Parathyroid adenoma (tissue), 2 donors: ENCODE measurements around the gene DNAL1.
"Not testable (repeated sequence)": the region's sequence is repeated elsewhere in the genome, so short reads cannot be mapped to it uniquely, and the experiment has no call there.

Source experiments
- H2AFZ ChIP-seq: fragments of 300-600 bp; sonication (generic); one replicate; pipeline ENCODE4 v1.7.0; 2017; ENCODE audit warnings: antibody characterized with exemption, mild to moderate bottlenecking
- H3K27ac ChIP-seq: fragments of 300-600 bp; sonication (generic); one replicate; pipeline ENCODE4 v1.7.0; 2017
- H3K27me3 ChIP-seq: fragments of 300-600 bp; sonication (generic); one replicate; pipeline ENCODE4 v1.7.0; 2017; ENCODE audit warnings: low read length; ENCODE audit not compliant: control insufficient read depth, insufficient read depth
- H3K36me3 ChIP-seq: fragments of 300-600 bp; sonication (generic); one replicate; pipeline ENCODE4 v1.7.0; 2017; ENCODE audit warnings: low read length; ENCODE audit not compliant: control insufficient read depth, insufficient read depth
- H3K4me1 ChIP-seq: fragments of 300-600 bp; sonication (generic); one replicate; pipeline ENCODE4 v1.7.0; 2017; ENCODE audit warnings: control low read depth
- H3K4me2 ChIP-seq: fragments of 300-600 bp; sonication (generic); one replicate; pipeline ENCODE4 v1.7.0; 2017; ENCODE audit warnings: low read length
- H3K4me3 ChIP-seq: fragments of 300-600 bp; sonication (generic); one replicate; pipeline ENCODE4 v1.7.0; 2017; ENCODE audit warnings: low read depth, low read length
- H3K79me2 ChIP-seq: fragments of 300-600 bp; sonication (generic); one replicate; pipeline ENCODE4 v1.7.0; 2017; ENCODE audit warnings: control low read depth
- H3K9ac ChIP-seq: fragments of 300-600 bp; sonication (generic); one replicate; pipeline ENCODE4 v1.7.0; 2017; ENCODE audit warnings: mild to moderate bottlenecking
- H3K9me3 ChIP-seq: fragments of 300-600 bp; sonication (generic); one replicate; pipeline ENCODE4 v1.7.0; 2017; ENCODE audit warnings: low read length; ENCODE audit not compliant: control insufficient read depth
- CTCF ChIP-seq: fragments of 300-600 bp; sonication (generic); IDR thresholded peaks from one replicate; pipeline ENCODE4 v1.7.0; 2017; ENCODE audit warnings: antibody characterized with exemption, mild to moderate bottlenecking
- donor health status: primary hyperparathyroidism.

DNAL1 gene

DNA sequence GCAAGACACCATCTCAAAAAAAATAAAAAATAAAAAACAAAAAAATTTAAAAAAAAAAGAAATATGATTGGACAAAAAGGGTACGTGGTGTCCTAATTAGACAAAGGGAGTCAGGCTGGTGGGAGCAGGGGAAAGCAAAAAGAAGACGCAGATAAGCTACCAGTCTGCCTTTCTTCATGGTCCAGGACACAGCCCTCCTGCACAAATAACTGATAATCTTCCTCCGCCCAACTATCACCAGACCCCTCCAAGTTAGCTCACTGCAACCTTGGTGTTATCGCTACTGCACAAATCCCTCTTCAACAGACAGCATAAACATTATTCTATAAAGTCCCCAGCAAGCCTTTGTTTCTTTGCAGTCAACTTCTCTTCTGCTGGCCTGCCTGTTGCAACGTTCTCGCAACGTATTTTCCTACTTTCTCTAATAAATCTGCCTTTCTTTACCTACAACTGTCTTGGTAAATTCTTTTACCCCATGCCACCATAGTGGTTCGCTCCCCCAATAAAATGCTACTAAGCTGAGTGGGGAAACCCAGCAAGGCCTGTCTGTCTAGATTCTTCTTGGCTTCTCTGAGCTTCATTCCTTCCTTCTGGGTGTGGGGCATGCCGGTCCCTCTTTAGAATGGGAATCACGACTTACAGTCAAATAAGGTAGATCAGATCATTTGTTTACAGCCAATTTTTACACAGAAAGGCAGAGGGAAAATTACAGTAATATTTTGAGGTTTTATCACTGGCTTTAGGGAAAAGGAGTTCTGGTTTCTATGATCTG lies 14.6 kb upstream of the DNAL1 start:
- no peak for TF ChIP-seq CTCF
- Histone ChIP-seq H3K79me2 (peaks cover 2% of the 10 kb centered on the region), H3K9me3 (no peaks in the 10 kb centered on the region), H3K36me3 (no peaks in the 10 kb centered on the region), H3K4me1 (peaks cover 2% of the 10 kb centered on the region), H3K9ac (no peak overlapping the region), H3K27ac (no peak overlapping the region), H3K4me2 (no peak overlapping the region), H3K27me3 (no peaks in the 10 kb centered on the region), H2AFZ (no peak overlapping the region), H3K4me3 (no peak overlapping the region)

- Histone ChIP-seq H3K27ac (peak overlapping the region; percentile 22), H3K4me3 (peak overlapping the region; percentile 43)
These were observed 11.4 kb upstream of the DNAL1 start for GRCh38 chr14:73633116-73634010.

DNA sequence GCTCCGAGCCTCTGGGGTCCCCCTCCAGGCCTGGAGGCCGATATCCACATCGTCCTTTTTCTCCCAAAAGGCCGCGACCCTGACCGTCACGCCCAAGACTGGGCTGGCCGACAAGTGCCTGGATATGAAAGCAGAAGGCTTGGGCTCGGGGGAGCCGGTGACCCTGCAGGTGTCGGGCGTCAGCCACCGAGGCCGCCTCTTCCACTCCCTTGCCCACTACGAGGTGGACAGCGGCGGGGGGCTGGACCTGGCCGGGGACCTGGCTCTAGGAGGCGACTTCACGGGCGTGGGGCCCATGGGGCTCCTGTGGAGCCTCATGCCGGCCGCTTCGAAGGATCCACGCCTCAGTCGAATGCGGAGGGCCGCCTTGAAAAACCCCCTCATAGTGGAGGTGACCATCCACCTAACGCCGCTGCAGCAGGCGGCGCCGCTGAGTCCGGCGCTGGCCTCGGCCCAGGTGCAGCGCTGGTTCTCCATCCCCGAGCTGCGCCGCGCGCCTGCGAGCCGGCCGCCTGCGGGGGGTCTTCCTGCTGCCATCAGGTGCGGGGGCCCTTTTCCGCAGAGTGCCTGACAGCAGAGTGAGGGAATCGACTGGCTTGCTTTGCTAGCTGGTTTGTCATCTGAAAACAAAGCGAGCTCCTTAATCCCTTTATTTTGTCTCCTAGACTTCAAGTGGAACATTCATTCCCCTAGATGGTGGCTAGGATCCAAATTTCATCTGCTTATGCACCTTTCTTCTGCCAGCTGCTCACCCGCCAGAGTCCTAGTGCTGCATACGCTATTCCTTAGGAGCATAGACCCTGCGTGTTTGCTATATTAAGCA lies 10.6 kb upstream of the DNAL1 start:
- TF ChIP-seq CTCF, result no peak

More at GRCh38 chr14:73633116-73634010, 11.4 kb upstream of the DNAL1 start:
- Histone ChIP-seq H3K79me2 (peaks cover 2% of the 10 kb centered on the region), H3K9me3 (no peaks in the 10 kb centered on the region), H3K4me1 (peaks cover 2% of the 10 kb centered on the region), H3K9ac (no peak overlapping the region), H3K4me2 (peak overlapping the region; percentile 82), H2AFZ (peak overlapping the region; percentile 94), H3K27me3 (no peaks in the 10 kb centered on the region), H3K36me3 (no peaks in the 10 kb centered on the region)
- TF ChIP-seq CTCF, result peak; percentile 92

DNA sequence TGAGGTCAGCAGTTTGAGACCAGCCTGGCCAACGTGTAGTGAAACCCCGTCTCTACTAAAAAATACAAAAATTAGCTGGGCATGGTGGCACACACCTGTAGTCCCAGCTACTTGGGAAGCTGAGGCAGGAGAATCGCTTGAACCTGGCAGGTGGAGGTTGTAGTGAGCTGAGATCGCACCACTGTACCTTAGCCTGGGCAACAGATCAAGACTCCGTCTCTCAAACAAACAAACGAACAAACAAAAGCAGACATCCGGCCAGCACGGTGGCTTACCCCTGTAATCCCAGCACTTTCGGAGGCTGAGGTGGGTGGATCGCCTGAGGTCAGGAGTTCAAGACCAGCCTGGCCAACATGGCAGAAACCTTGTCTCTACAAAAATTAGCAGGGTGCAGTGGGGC lies 8.4 kb upstream of the DNAL1 start:
- H3K36me3 ChIP-seq, H3K9ac ChIP-seq, H3K4me2 ChIP-seq, H3K79me2 ChIP-seq, H3K27ac ChIP-seq, H3K4me3 ChIP-seq, H3K9me3 ChIP-seq, H2AFZ ChIP-seq, H3K27me3 ChIP-seq, H3K4me1 ChIP-seq: not testable (repeated sequence)

More for the DNA sequence above, 10.6 kb upstream of the DNAL1 start:
- peak overlapping the region; percentile 82 for H3K4me2 ChIP-seq
- H3K27me3 ChIP-seq, result no peaks in the 10 kb centered on the region
- no peaks in the 10 kb centered on the region for H3K9me3 ChIP-seq
- H3K36me3 ChIP-seq, result no peaks in the 10 kb centered on the region
- H3K79me2 ChIP-seq, result peaks cover 2% of the 10 kb centered on the region
- no peak overlapping the region for H3K9ac ChIP-seq
- peaks cover 2% of the 10 kb centered on the region for H3K4me1 ChIP-seq
- peak overlapping the region; percentile 94 for H2AFZ ChIP-seq
- H3K27ac ChIP-seq, result peak overlapping the region; percentile 22
- peak overlapping the region; percentile 43 for H3K4me3 ChIP-seq
